AG09309 (cell line): Measurements from ENCODE around the gene DPPA4.

ENCODE experiments used
- DNase-seq: peaks from one replicate; pipeline ENCODE4 v3.0.0-alpha.2; 2010; ENCODE audit warnings: low read depth
- H3K4me3 ChIP-seq: 2 replicates; pipeline ENCODE4 v1.5.1; 2011; ENCODE audit warnings: mild to moderate bottlenecking, low read depth, low read length, moderate library complexity; ENCODE audit not compliant: control insufficient read depth
- TF ChIP-seq, protein P1 (sequence below): IDR thresholded peaks from 2 replicates; pipeline ENCODE4 v1.5.1; 2011; ENCODE audit warnings: mild to moderate bottlenecking, low read depth, low read length, inconsistent platforms; ENCODE audit not compliant: insufficient read depth, control insufficient read depth; ENCODE audit errors: missing control alignments

The DPPA4 gene

DNA sequence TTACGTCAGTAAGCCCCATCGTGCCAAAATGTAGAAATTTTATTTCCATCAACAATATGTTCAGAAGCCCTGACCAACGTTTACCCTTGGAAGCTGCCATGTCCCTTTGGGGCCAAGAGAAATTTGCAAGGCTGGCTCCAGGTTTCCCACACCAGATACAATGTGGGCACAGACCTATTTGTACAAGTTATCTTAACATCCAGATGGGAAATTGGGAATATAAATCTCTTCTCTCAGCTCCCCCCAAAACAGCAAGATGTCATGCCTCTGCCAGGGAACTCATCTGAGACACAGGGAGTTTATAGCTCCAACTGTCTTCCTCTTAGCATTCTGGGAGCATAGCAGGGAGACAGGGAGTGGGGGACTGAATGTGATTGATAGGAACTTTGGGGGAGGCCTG, 11.7 kb downstream of the DPPA4 start:
- no peak overlapping the region for H3K4me3 ChIP-seq
- TF ChIP-seq, protein P1, sequence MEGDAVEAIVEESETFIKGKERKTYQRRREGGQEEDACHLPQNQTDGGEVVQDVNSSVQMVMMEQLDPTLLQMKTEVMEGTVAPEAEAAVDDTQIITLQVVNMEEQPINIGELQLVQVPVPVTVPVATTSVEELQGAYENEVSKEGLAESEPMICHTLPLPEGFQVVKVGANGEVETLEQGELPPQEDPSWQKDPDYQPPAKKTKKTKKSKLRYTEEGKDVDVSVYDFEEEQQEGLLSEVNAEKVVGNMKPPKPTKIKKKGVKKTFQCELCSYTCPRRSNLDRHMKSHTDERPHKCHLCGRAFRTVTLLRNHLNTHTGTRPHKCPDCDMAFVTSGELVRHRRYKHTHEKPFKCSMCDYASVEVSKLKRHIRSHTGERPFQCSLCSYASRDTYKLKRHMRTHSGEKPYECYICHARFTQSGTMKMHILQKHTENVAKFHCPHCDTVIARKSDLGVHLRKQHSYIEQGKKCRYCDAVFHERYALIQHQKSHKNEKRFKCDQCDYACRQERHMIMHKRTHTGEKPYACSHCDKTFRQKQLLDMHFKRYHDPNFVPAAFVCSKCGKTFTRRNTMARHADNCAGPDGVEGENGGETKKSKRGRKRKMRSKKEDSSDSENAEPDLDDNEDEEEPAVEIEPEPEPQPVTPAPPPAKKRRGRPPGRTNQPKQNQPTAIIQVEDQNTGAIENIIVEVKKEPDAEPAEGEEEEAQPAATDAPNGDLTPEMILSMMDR, result no peak
- DNase-seq, result no peak

DNA sequence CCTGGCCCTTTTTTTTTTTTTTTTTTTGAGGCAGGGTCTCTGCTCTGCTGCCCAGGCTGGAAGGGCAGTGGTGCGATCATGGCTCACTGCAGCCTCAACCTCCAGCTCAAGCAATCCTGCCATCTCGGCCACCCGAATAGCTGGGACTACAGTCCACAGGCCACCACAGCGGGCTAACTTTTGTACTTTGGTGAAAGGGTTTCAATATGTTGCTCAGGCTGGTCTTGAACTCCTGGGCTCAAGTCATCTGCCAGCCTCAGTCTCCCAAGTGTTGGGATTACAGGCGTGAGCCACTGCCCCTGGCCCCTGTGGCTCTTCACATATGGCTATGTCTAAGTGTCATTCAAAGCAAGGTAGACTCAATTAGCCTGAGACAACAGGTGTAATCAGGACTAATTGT, 12.2 kb downstream of the DPPA4 start:
- no peak overlapping the region for H3K4me3 ChIP-seq
- TF ChIP-seq, protein P1, result no peak
- no peak for DNase-seq

DNA sequence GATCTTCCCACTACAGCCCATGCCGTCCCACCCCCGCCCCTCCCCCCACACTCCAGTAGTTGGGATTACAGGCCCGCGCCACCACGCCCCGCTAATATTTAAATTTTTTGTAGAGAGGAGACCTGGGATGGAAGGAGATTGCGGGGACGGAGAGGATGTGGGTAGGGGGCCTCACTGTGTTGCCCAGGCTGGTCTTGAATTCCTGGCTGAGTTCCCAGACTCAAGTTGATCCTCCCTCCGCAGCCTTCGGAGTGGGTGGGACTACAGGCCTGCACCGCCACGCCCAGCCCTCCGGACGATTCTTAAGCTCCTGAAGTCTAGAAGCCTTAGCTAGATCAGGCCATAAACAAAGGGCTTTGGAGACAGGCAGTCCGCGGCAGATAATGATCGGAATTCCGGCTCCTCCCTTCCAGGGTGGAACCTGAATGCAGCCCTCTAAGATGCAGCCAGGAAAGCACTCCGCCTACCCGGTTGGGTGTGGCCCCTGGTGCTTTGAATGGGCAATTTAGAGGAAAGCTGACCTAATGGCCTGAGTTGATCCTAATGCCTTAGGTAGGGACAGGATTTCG, 21.1 kb downstream of the DPPA4 start, which contains the start of gene DPPA2:
Gene DPPA2, minus strand, starts transcription at position 356 of the 569 bp plus-strand sequence. CDS start 1,975 bp downstream, outside the sequence.
- no peak for DNase-seq
- TF ChIP-seq, protein P1, result no peak
- no peak within 1 kb of the TSS for H3K4me3 ChIP-seq

DNA sequence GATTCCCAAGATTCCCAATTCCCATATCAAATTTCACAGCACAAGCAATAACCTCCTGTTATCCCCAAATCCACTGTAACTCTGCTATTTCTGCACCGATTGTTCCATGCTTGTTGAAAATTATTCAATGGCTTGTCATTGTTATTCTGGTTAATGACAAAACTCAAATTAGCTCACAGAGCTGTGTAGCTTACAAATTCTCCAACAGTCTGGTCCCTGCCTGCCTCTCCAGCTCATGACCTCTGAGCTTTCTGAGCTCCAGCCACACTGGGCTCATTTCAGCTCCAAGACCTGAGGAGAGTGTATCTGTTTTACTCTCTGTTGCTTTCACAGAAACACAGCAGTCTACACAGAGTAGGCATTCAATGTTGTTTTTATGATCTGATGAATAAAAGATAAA, 24.3 kb downstream of the DPPA4 start:
- no peak for DNase-seq
- no peak overlapping the region for H3K4me3 ChIP-seq
- TF ChIP-seq, protein P1, result no peak

DNA sequence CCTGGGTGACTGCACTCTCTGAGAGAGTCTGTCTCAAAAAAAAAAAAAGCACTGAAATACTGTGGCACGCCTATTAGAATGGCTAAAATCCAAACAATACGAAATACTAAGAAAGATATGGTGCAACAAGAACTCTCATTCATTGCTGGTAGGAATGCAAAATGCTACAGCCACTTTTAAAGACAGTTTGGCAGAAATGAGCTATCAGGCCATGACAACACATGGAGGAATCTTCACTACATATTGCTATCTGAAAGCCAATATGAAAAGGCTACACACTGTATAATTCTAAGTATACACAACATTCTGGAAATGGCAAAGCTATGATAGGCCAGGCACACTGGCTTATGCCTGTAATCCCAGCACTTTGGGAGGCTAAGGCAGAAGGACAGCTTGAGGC, 39.9 kb downstream of the DPPA4 start:
- no peak for DNase-seq
- TF ChIP-seq, protein P1, result no peak
- no peak overlapping the region for H3K4me3 ChIP-seq

DNA sequence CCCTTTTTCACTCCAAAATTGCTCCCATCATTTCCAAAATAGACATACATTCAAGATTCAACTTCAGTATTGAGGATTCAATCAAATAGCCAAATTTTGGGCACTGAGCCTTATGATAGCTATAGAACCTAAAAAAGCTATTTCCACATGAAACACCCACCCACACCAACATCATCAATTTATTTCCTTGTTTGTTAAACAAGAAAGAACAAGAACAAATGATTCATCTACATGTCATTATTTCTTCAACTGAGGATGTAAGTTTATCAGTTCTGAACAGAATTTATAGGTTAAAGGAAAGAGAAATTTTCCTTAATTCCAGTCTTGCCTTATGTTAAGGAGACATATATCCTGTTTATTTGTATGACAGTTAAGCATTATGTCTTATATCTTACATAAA, 53.3 kb downstream of the DPPA4 start:
- TF ChIP-seq, protein P1, result no peak

More for the DNA sequence above, 53.3 kb downstream of the DPPA4 start:
- DNase-seq, result no peak
- no peak overlapping the region for H3K4me3 ChIP-seq
